ENCODE results near the gene LCN9.

- TF ChIP-seq CTCF (IDR thresholded peaks at IDR 0.05) (no peak), POLR2AphosphoS5 (IDR thresholded peaks at IDR 0.05; ENCODE audit: insufficient read depth in 1 of 2, low read depth in 1 of 2) (no peak), POLR2A (IDR thresholded peaks at IDR 0.05) (no peak)
Measured at GRCh38 chr9:135663451-135663770, 302 bp downstream of the LCN9 start.

Measured in vagina (tissue), 2 donors.